ENCODE results near the gene AOPEP. TPM values are rescaled to one million over a fixed set of nuclear protein-coding genes. Genes with fewer than 3 reads are reported as not detected.

AOPEP gene
- total RNA-seq, 4 donors from 2014 or later, result 305 to 458 (median 419) TPM

DNA sequence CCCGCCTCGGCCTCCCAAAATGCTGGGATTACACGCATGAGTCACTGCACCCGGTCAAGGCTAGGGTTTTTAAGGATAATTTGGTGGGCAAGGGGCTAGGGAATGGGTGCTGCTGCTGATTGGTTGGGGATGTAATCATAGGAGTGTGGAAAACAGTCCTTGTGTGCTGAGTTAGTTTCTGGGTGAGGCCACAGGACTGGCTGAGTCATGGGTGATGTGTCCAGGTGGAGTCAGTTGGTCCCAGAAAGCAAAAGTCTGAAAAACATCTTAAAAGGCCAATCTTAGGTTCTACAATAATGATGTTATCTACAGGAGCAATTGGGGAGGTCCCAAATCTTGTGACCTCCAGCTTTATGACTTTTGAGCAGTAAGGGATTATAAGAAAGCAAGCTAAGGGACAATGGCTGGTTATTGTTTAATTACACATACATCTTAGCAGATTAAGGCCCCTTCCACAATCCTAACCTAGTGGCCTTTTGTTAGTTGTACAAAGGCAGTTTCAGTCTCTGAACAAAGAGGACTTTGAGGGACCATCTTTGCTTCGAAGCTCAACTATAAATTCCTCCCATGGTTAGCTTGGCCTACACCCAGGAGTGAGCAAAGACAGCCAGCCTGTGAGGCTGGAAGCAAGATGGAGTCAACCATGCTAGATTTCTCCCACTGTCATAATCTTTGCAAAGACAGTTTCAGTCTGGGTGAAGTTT, 5.5 kb upstream of the AOPEP start:
- TF ChIP-seq POLR2AphosphoS5 (IDR thresholded peaks at IDR 0.05) (no peak), POLR2A (IDR thresholded peaks at IDR 0.05; ENCODE audit: low read depth) (no peak), EP300 (IDR thresholded peaks at IDR 0.05) (no peak)
- TF ChIP-seq, protein P1, sequence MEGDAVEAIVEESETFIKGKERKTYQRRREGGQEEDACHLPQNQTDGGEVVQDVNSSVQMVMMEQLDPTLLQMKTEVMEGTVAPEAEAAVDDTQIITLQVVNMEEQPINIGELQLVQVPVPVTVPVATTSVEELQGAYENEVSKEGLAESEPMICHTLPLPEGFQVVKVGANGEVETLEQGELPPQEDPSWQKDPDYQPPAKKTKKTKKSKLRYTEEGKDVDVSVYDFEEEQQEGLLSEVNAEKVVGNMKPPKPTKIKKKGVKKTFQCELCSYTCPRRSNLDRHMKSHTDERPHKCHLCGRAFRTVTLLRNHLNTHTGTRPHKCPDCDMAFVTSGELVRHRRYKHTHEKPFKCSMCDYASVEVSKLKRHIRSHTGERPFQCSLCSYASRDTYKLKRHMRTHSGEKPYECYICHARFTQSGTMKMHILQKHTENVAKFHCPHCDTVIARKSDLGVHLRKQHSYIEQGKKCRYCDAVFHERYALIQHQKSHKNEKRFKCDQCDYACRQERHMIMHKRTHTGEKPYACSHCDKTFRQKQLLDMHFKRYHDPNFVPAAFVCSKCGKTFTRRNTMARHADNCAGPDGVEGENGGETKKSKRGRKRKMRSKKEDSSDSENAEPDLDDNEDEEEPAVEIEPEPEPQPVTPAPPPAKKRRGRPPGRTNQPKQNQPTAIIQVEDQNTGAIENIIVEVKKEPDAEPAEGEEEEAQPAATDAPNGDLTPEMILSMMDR (IDR thresholded peaks at IDR 0.05), result no peak
- WGBS, result 95% methylated on average over 5 of the region's 5 CpGs

DNA sequence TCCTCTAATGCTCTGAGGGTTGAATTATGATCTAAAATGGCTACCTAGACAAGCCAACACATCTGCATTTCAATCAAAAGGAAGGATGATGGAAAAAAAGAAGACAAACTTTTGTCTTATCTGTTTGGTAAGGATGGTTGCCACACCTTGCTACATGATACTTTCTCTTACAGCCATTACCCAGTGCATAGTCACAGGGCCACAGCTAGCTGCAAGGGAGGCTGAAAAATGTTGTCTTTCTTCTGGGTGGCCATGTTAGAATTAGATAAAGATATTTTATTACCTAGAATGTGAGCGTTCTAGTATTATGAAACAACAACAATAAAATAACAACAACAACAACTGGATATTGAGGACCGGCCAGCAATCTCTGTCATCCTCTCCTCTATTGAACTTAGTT, 4.7 kb upstream of the AOPEP start:
- WGBS, result 97% methylated on average over 2 of the region's 2 CpGs
- intact Hi-C loops (cut with DNase I), result no loop called here
- no peaks in the 10 kb centered on the region for H3K27me3 ChIP-seq
- no peak overlapping the region for H3K4me3 ChIP-seq
- no peaks in the 10 kb centered on the region for H3K9me3 ChIP-seq
- H3K4me1 ChIP-seq, result peaks cover 0 to 6% (median 3%) of the 10 kb centered on the region in 4 donors
- TF ChIP-seq EP300 (IDR thresholded peaks at IDR 0.05) (no peak), POLR2AphosphoS5 (IDR thresholded peaks at IDR 0.05) (no peak), POLR2A (IDR thresholded peaks at IDR 0.05; ENCODE audit: low read depth) (no peak)
- TF ChIP-seq, protein P1 (IDR thresholded peaks at IDR 0.05), result no peak
- no peak for DNase-seq (ENCODE audit: extremely low spot score)
- H3K36me3 ChIP-seq, result no peaks in the 10 kb centered on the region
- no peak overlapping the region for H3K27ac ChIP-seq (replicated peaks in 1 of 4)

More for the DNA sequence above, 5.5 kb upstream of the AOPEP start:
- no peaks in the 10 kb centered on the region for H3K9me3 ChIP-seq
- no peak for DNase-seq (ENCODE audit: extremely low spot score)
- H3K36me3 ChIP-seq, result no peaks in the 10 kb centered on the region
- H3K4me3 ChIP-seq, result no peak overlapping the region
- H3K4me1 ChIP-seq, result peaks cover 0 to 3% (median 1%) of the 10 kb centered on the region in 4 donors
- intact Hi-C loops (cut with DNase I), result no loop called here
- no peaks in the 10 kb centered on the region for H3K27me3 ChIP-seq
- no peak overlapping the region for H3K27ac ChIP-seq (replicated peaks in 1 of 4)

DNA sequence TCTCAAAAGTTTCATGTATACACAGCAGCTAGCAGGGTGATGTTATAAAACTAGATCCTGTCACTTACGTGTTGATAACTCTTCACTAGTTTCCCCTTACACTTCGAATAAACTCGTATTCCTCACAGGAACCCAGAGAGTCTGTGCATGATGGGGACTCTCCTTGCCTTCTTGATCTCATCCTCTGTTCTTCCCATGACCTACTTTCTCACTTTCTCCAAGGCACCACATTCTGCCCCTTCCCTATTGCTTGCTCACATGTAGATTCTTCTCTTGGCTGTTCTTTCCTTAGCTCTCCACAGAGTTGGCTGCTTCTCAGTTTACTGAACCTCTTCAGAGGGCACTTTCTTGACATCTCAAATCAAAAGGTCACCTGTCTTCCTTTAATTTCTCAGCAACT, 1.2 kb upstream of the AOPEP start:
- no peak overlapping the region for H3K27ac ChIP-seq (replicated peaks in 1 of 4)
- peaks cover 6 to 17% (median 11%) of the 10 kb centered on the region in 4 donors for H3K4me1 ChIP-seq
- H3K4me3 ChIP-seq, result no peak overlapping the region
- TF ChIP-seq POLR2AphosphoS5 (IDR thresholded peaks at IDR 0.05), result no peak
- TF ChIP-seq, protein P1 (IDR thresholded peaks at IDR 0.05), result no peak
- TF ChIP-seq EP300 (IDR thresholded peaks at IDR 0.05), result no peak
- TF ChIP-seq POLR2A (IDR thresholded peaks at IDR 0.05; ENCODE audit: low read depth), result no peak
- no peaks in the 10 kb centered on the region for H3K36me3 ChIP-seq
- H3K27me3 ChIP-seq, result no peaks in the 10 kb centered on the region
- 88% methylated on average over 3 of the region's 3 CpGs for WGBS
- intact Hi-C loops (cut with DNase I), result no loop called here
- no peaks in the 10 kb centered on the region for H3K9me3 ChIP-seq
- DNase-seq (ENCODE audit: extremely low spot score), result no peak

DNA sequence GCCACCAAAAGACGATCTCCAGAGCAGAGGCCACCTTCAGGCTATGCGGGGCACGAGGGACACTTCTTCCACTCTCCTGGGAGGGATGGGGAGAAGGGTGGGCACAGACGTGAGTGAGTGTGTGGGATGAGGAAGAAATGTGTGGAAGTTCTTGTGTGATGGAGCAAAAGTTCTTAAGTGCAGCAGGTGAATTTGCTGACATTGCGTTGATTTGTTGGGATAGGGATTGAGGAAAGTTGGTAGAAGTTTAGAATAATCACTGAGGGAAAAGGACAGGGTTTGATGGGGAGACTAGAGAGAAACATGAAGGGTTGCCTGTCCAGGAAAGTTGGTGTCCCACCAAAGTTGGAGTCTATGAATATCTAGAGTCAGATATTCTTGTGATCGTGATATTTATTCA, 2.2 kb downstream of the AOPEP start:
- 58% methylated on average over 6 of the region's 6 CpGs for WGBS
- no peak for TF ChIP-seq POLR2A (IDR thresholded peaks at IDR 0.05; ENCODE audit: low read depth)
- TF ChIP-seq, protein P1 (IDR thresholded peaks at IDR 0.05), result no peak
- no peak for TF ChIP-seq EP300 (IDR thresholded peaks at IDR 0.05)
- TF ChIP-seq POLR2AphosphoS5 (IDR thresholded peaks at IDR 0.05), result no peak
- DNase-seq (ENCODE audit: extremely low spot score), result no peak
- Histone ChIP-seq H3K36me3 (peaks cover 0 to 5% (median 0%) of the 10 kb centered on the region in 4 donors), H3K27ac (replicated peaks in 1 of 4) (no peak overlapping the region), H3K9me3 (no peaks in the 10 kb centered on the region), H3K27me3 (no peaks in the 10 kb centered on the region), H3K4me3 (no peak overlapping the region), H3K4me1 (peaks cover 6 to 17% (median 11%) of the 10 kb centered on the region in 4 donors)
- intact Hi-C loops (cut with DNase I), result no loop called here

All from esophagus muscularis mucosa (tissue), 4 donors.